GM19043 (cell line): Measurements from ENCODE around the gene EXD2.
"Not testable (repeated sequence)": the region's sequence is repeated elsewhere in the genome, so short reads cannot be mapped to it uniquely, and the experiment has no call there.

Source experiments
- ATAC-seq: cut with Tn5 transposase; IDR thresholded peaks from one replicate; pipeline ENCODE4 v1.9.1; 2021; ENCODE audit warnings: low read depth; ENCODE audit not compliant: unreplicated experiment

EXD2 gene

DNA sequence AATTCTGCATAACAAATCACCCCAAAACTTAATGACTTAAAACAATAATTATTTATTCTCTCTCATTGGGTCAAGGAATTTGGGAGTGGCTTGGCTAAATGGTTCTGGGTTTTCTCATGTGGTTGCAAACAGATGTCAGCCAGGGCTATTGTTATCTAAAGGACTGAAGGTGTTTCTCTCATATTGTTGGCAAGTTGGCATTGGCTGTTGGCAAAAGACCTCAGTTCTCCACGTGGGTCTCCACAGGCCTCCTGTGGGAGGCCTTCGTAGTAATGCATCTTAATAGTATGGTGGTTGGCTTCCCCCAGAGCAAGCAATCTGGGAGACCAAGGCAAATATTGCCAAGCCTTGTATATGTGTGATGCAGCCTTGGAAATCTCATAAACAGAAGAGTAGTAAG is 83.0 kb downstream of the EXD2 start:
- no peak for ATAC-seq

DNA sequence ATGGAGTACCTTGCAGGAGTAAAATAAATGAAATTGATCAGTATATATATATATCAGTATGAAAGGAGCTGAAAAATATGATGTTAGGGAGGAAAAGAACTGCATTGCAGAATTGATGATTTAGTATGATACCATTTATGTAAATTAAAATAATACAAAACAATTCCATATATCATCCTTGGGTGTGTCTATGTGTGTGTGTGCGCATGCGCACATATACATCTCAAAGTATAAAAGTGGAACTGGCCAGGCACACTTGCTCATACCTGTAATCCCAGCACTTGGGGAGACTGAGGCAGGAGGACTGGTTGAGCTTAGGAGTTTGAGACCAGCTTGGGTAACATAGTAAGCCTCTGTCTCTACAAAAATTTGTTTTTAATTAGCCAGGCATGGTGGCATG is 84.0 kb downstream of the EXD2 start:
- ATAC-seq = no peak

DNA sequence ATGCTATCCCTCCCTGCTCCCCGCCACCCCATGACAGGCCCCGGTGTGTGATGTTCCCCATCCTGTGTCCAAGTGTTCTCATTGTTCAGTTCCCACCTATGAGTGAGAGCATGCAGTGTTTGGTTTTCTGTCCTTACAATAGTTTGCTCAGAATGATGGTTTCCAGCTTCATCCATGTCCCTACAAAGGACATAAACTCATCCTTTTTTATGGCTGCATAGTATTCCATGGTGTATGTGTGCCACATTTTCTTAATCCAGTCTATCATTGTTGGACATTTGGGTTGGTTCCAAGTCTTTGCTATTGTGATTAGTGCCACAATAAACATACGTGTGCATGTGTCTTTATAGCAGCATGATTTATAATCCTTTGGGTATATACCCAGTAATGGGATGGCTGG is 86.1 kb downstream of the EXD2 start:
- not testable (repeated sequence) for ATAC-seq

DNA sequence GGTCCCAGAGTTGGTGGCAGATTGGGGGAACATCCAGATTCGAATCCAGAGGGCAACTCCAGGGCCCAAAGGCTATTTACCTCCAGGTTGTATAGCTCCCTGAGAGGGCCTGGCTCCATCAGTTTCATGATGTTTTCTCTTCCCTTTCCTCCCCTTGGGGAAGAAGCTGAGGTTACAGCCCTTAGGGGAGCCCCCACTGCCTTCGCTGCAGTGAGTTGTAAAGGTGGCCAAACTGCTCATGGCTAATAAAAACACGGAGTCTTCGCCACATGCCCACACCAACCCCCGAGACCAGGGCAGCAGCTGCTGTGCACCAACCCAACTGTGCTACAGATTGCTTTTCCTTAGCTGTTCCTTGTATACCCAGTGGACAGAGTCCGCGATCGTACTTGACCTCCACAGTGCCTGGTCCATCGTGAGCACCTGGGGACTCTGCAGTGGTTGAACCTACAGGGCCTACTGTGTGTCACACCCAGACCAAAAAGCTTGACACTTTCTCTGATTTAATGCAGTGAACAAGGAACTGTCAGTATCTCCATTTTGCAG is 89.5 kb downstream of the EXD2 start:
- no peak for ATAC-seq

DNA sequence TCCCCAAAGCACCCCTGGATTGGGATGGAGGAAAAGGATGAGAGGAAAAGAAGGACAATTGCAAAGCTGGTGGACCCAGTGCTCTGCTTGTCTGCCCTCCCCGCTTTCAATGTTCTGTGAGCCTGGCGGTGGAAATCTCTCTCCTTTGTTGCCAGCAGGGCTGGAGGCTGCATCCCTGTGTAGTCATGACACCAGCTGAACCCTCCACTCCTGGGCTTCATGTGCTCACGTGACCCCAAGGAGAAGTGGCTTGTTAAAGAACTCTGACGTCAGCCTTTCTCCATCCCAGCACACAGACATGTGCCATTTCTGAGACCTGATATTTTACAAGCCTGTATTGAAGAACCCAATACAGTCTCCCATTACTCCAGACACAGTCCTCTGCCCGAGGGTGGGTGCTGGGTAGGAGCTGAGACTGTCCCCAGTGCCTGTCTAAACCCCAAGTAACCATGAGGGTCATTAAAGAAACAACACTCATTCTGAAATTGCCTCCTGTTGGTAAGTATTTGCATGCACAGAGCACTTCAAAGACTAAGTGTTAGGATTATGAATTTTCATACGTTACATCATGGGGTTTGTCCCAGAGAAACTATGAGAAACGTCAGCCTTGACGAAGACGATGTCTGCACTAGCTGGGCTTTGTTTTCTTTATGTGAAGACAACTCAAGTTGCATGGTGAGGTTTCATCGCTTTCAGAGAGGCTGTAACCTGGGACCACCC is 90.3 kb downstream of the EXD2 start:
- ATAC-seq = no peak

DNA sequence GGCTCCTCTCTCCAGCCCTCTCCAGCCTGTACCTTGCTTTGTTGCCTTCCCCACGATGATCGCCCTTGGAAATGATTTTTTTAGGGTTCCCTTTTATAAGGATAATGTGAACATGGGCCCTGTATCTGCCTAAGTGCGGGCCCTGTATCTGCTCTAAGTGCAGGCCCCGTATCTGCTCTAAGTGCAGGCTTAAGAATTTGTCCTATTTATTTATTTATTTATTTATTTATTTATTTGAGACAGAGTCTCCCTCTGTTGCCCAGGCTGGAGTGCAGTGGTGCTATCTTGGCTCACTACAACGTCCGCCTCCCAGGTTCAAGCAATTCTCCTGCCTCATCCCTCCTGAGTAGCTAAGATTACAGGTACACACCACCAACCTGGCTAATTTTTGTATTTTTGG is 91.2 kb downstream of the EXD2 start:
- ATAC-seq = no peak

DNA sequence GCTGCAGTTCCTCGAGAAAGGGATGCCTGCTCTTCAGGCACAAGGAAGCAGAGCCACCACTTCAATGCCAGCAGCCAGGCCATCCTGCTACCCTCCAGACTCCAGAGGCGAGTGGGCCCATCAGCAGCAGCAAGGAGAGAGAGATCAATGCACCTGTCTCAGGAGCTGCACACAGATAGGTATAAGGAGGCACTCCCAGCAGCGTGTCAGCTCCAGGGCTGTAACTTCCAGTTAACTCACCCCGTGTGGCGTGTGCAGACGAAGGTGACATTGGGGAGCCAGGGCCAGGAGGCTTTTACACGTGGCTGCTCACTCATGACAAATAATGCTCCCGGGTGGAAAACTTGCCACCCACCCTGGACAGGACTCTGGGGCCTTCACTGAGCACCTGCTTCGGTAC is 92.9 kb downstream of the EXD2 start:
- no peak for ATAC-seq

DNA sequence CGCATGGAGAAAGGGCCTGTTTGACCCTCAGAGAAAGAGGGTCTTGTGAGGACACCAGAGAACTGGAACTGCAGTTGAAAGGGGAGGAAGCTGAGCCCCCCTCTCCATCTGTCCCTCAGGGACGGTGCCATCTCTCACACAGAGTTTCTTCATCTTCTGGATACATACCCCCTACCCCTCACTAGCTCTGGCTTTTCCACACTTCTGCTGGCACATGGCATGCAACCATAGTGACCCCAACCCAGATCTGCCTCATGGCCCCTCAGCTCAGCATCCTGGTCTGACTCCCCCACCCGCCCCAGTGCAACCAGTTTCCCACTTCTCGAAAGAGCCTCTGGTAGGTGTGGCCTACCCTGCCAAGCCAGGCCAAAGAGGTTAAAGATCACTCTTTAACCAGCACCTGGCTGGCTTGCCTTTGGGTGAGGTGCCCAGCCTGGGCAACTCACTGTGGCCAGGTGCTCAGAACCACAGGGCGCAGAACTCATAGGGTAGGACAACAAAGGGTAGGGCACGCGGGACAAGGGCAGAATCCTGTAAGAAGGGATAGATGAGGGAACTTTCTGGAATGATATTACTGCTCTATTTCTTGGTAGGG is 94.5 kb downstream of the EXD2 start:
- no peak for ATAC-seq

DNA sequence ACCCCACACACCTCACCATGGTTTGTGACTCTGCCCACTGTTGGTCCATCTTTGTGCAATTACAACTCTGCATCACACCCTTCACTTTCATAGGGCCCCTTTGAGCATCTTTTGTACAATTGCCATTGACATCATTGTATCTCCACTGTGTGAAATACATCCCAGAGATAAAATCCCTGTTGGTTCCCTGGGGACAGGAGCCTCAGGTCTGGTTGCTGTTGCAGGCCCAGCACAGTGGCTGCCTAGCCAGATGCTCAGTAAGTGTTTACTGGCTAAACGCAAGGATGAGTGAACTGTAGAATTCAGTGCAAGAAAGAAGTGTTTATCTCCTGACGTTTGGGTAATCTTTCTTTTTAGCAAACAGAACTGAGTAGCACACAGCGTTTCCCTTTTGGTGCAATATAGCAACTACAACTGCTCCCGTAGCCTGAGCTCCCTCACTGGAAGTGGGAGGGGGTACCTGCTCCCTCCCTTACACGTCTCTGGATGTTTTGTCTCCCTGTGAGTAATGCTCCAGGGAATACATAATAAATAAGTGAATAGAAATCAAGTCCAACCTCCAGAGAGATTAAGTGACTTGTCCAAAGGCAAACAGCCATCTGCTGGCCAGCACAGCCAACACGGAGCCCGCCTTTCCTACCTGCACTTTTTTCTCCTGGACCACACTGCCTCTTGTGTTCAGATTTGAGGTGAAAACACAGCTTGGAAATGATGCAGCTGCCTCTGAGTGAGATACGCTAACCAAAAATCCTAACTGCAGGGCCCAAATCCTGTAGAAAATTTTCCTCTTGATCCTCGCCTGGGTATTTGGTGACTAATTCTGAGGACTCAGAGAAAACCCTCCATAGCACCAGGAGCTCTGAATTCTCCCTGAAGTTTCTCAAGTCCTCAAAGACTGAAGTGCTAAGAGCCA is 96.1 kb downstream of the EXD2 start:
- no peak for ATAC-seq

DNA sequence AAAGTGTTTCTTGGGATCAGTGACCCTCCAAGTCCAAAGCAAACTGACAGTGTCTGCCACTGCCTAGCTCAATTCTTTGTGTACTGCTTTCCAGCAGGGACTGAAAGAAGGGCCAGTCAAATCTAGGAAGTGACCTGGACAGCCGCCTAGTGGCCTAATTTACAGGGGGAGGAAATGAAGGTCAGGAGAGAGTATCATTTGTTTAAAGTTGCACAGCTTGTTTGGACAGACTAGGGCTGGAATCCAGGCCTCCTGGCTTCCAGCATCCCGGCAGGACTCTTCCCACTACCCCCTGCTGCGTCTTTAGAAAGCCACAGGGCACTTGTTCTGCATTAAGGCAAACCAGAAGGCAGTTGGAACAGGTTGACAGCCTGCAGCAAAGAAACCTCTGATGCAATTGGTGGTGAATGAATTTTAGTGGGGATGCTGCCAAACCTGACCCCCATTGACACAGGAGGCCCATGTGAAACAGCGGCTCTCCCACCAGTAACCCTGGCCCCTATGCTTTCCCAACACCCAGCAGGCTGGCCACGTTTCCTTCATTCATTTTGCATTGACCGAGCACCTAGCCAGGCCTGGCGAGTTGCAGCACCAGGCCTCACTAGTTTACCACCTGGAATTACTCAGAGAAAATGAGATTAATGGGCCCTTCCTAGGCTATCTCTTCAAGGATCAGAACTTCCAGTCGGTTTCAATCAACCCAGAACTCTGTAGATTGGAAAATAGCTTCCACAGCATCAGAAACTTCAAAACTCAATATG is 96.9 kb downstream of the EXD2 start:
- ATAC-seq = no peak

DNA sequence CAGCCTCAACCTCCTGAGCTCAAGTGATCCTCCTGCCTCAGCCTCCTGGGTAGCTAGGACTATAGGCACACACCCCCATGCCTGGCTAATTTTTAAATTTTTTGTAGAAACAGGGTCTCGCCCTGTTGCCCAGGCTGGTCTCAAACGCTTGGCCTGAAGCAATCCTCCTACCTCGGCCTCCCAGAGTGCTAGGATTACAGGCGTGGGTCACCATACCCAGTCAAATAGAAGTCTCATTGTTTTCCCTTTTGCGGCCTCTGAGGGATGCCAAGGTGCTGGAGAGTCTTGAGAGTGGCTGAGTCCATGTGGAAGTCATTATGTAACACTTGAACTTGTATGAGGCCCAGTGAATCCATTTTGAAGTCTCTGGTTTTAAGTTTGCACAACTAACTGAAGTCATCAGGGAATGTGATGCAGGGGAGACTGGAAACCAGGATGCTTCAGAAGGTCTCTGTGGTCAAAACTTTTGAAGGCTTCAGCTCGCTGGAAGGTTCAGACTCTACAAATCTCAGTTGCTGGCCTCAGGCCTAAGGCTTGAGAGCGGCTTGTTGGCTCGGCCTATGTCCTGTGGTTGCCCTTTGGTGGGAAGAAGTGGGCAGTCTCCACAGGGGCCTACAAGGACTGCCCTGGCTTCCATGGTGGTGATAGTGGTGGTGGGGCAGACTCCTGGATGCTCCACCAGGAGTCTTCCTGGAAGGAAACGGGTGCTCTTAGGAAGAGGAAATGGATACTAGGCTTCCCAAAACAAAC is 97.8 kb downstream of the EXD2 start:
- no peak for ATAC-seq

DNA sequence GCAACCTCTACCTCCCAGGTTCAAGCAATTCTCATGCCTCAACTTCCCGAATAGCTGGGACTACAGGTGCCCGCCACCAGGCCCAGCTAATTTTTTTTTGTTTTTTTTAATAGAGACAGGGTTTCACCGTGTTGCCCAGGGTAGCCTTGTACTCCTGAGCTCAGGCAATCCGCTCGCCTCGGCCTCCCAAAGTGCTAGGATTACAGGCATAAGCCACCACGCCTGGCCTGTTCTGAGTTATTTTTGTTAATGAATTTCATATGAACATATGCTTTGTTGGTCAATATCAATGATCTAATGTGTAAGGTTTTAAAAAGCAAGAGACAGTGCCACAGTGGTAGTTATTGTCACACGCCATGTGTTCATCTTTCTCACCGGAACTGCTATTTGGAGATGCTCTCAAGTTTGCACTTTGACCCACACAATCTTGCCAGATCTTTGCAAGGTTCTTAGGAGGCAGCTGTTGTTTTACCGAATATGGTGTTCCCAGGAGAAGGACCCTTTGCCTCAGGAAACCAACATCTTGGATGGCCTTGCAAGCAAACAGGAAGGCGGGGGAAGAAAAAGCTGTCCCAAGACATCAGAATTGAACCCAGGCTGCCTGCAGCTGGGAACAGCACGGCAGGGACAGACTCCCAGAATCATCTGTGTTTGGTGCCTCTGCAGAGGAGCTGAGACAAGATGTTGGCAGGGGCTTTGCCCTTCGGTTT is 98.7 kb downstream of the EXD2 start:
- no peak for ATAC-seq

DNA sequence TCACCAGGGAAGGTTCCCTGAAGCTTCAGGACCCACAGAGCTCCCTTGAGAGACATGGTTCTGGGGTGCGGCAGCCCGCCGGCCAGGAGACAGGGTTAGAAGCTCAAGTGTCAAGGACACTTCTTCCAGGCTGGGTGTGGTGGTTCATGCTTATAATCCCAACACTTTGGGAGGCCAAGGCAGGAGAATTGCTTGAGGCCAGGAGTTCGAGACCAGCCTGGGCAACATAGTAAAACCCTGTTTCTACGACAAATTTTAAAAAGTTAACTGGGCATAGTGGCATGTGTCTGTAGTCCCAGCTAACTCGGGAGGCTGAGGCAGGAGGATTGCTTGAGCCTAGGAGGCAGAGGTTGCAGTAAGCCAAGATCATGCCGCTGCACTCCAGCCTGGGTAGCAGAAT is 99.6 kb downstream of the EXD2 start:
- ATAC-seq = not testable (repeated sequence)

DNA sequence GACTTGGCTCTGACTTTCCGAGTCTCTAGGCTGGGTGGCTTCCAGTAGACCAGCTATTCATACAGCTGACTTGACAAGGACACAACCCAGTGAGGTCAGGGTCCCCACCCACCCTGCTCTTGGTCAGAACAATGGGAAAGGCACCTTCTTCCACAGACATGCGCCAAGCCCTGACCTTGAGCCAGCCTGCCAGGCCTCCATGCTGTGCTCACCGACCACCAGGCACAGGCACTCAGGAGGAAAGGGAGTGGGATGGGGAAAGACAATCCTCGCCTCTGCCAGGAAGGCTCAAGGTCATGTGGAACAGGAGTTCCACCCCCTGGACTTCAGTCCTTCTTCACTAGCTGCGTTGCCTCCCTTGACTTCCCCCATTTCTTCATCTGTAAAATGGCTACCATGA is 100.1 kb downstream of the EXD2 start:
- no peak for ATAC-seq

DNA sequence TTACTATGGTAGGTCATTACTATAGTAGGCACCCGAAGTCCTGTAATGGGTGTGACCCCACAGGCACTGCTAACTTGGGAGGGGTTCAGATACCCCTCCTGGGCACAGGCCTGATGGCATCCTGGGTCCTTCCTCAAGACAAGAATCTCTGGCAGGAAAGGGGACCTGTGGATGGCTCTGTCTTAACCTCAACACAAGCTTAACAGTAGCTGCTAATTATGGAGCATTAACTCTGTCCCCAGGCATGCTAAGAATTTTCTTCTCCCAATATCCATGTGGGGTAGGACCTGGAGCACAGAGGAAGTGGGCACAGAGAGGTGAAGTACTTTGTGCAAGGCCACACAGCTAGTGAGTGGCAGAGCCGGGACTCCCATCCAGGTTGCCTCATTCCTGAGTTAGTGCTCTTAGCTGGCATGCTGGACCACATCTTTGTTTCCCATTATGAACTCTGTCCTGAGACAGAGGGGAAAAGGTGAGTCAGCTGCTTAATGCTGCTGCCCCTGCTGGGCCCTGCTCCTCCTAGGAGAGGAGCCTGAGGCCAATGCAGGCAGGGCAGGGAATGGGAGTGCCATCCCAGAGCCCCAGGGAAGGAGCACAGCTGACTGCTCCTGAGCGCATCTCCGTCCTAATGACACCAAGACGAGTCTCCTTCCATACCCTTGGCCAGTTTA is 100.7 kb downstream of the EXD2 start:
- ATAC-seq = no peak
